Muscle of leg (tissue), 16 donors: ENCODE data around the gene OR2T1. TPM values are rescaled to one million over a fixed set of nuclear protein-coding genes. Genes with fewer than 3 reads are reported as not detected.

Experiments used
- DNase-seq: peaks from one replicate; pipeline ENCODE4 v3.0.0; 2013
- H3K27ac ChIP-seq: one replicate; pipeline ENCODE4 v1.5.1; 2013; ENCODE audit warnings: mild to moderate bottlenecking, low read length, control low read depth
- H3K27me3 ChIP-seq: one replicate; pipeline ENCODE4 v1.6.1; 2013; ENCODE audit warnings: low read length; ENCODE audit not compliant: control insufficient read depth, insufficient read depth
- H3K36me3 ChIP-seq: one replicate; pipeline ENCODE4 v1.6.1; 2013; ENCODE audit warnings: low read length; ENCODE audit not compliant: control insufficient read depth, insufficient read depth
- H3K4me1 ChIP-seq: one replicate; pipeline ENCODE4 v1.6.1; 2013; ENCODE audit warnings: low read length; ENCODE audit not compliant: control insufficient read depth, insufficient read depth
- H3K4me3 ChIP-seq: one replicate; pipeline ENCODE4 v1.5.1; 2013; ENCODE audit warnings: low read length, control low read depth
- H3K9me3 ChIP-seq: replicated peaks from 2 replicates; pipeline ENCODE4 v1.6.1; 2013; ENCODE audit warnings: low read depth, low read length; ENCODE audit not compliant: control insufficient read depth
- whole genome bisulfite sequencing: methylation state at CpG from one replicate; pipeline ENCODE4 v1.1.5; 2013; ENCODE audit warnings: missing lambda C conversion rate; ENCODE audit not compliant: insufficient coverage; 5-methylcytosine and 5-hydroxymethylcytosine counted together
- long read RNA-seq, 11 donors: transcript quantifications; one replicate each; lab custom pipeline, GENCODE V29; 2026
- polyA plus RNA-seq, 8 donors: library from polyadenylated mRNA; unstranded; fragments of 120-200 nt; gene quantifications; one replicate each; pipeline versions ENCODE4 v1.2.1 to v1.2.3, GENCODE V29; 2013; ENCODE audit warnings: inconsistent platforms in 1 of 8, low replicate concordance in 1 of 8; ENCODE audit not compliant: insufficient read length in 8 of 8, insufficient read depth in 1 of 8
- total RNA-seq: library from RNA; stranded (reverse); fragments of 120-200 nt; gene quantifications from one replicate; pipeline ENCODE4 v1.2.4, GENCODE V29; 2013

The OR2T1 gene
- not detected for total RNA-seq
- polyA plus RNA-seq: not detected
- long read RNA-seq, donor 1: 0 reads
- long read RNA-seq, donor 2: 0 reads
- long read RNA-seq, donor 3: 0 reads
- long read RNA-seq, donor 4: 0 reads
- long read RNA-seq, donor 5: 0 reads
- long read RNA-seq, donor 6: 0 reads
- long read RNA-seq, donor 7: 0 reads
- long read RNA-seq, donor 8: 0 reads
- long read RNA-seq, donor 9: 0 reads
- long read RNA-seq, donor 10: 0 reads
- long read RNA-seq, donor 11: 0 reads

DNA sequence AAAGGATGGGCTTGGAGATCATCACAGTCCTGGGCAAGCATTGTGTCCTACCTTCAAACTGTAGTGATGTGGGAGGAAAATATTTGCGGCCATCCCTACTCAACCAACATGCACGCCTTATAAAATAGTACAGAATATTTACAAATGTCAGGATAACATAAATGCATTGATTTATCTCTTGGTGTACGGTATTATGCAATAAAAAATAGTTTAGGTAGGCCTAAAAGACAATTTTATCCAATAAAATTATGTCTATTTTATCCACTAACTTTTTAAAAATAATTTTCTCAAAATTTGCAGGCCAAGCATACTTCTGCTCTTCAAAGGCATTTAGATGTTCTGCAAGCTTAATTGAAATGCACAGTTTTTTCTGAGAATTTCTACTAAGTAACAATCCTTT, at the start of gene OR2T1:
OR2T1 (plus strand) TSS at position 301 of the 400 bp plus-strand sequence. CDS start 3,100 bp downstream, outside the sequence.
- H3K36me3 ChIP-seq: no peaks in the 10 kb centered on the region
- DNase-seq: no peak
- WGBS: no CpG with 5 or more reads among the region's 3 CpGs
- no peaks in the 10 kb centered on the region for H3K27me3 ChIP-seq
- H3K27ac ChIP-seq: no peak within 1 kb of the TSS
- no peaks in the 10 kb centered on the region for H3K4me1 ChIP-seq
- H3K4me3 ChIP-seq: no peak within 1 kb of the TSS
- H3K9me3 ChIP-seq: peaks cover 29% of the 10 kb centered on the region

DNA sequence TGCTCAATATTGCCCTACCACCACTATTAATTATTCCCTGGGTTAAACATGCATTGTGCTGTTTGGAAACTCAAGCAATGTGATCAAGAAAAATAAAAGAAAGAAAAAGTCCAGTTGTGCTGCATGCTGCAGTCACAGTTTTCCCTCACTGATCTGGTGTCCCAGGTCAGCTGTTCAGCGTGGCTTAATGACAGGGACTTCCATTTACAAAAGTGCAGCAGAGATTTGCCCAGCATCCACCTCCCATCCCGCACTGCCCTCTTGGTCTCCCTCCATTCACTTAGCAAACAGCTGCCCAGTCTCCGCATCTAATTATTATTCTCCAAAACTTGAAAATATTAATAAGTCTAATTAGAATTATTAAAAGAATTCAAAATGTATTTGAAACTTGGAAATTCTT, 43.4 kb upstream of the OR2T1 start:
- H3K27me3 ChIP-seq: no peaks in the 10 kb centered on the region
- H3K4me1 ChIP-seq: no peaks in the 10 kb centered on the region
- WGBS: 40% methylated on average over 1 of the region's 3 CpGs
- H3K27ac ChIP-seq: no peak overlapping the region
- H3K9me3 ChIP-seq: peaks cover 9% of the 10 kb centered on the region
- H3K4me3 ChIP-seq: no peak overlapping the region
- no peaks in the 10 kb centered on the region for H3K36me3 ChIP-seq
- no peak for DNase-seq

GRCh38 chr1:248361121-248361715, 41.6 kb upstream of the OR2T1 start, which contains the start of gene OR2T4:
TSS of gene OR2T4 (plus strand) at chr1:248361665. CDS start at chr1:248361665, 0 bp downstream.
- 13% methylated on average over 1 of the region's 3 CpGs for WGBS
- Histone ChIP-seq H3K27me3 (no peaks in the 10 kb centered on the region), H3K4me1 (no peaks in the 10 kb centered on the region), H3K9me3 (peaks cover 13% of the 10 kb centered on the region), H3K4me3 (no peak within 1 kb of the TSS), H3K36me3 (no peaks in the 10 kb centered on the region), H3K27ac (no peak within 1 kb of the TSS)
- DNase-seq: no peak

GRCh38 chr1:248366609-248367008, 36.2 kb upstream of the OR2T1 start:
- H3K27ac ChIP-seq: no peak overlapping the region
- H3K4me1 ChIP-seq: no peaks in the 10 kb centered on the region
- H3K9me3 ChIP-seq: peaks cover 6% of the 10 kb centered on the region
- DNase-seq: no peak
- H3K4me3 ChIP-seq: no peak overlapping the region
- no peaks in the 10 kb centered on the region for H3K36me3 ChIP-seq
- H3K27me3 ChIP-seq: no peaks in the 10 kb centered on the region

- 94% methylated on average over 5 of the region's 5 CpGs for WGBS
- DNase-seq: no peak
- Histone ChIP-seq H3K4me3 (no peak overlapping the region), H3K27ac (no peak overlapping the region), H3K4me1 (no peaks in the 10 kb centered on the region), H3K36me3 (no peaks in the 10 kb centered on the region), H3K9me3 (peaks cover 15% of the 10 kb centered on the region), H3K27me3 (no peaks in the 10 kb centered on the region)
Observed at GRCh38 chr1:248372394-248372793, 30.5 kb upstream of the OR2T1 start.

DNA sequence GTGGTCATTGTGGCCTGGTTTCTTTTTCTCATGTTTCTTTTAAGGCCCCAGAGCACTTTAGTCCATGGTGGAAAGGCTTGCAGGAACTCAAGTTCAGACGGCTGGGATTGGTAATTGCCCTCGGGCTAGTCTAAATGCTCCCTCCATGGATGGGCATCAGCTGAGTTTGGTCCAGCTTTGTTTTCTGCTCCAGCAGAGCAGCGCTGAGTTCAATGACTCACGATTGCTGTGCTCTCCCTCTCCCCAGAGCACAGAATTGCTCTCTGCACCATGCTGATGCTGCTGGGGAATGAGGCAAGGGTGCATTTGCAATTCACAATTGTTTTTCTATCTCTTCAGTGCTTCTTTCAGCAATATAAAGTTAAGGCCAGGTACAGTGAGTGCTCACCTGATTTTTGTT, 29.1 kb upstream of the OR2T1 start:
- no peak overlapping the region for H3K27ac ChIP-seq
- H3K4me1 ChIP-seq: no peaks in the 10 kb centered on the region
- no peaks in the 10 kb centered on the region for H3K36me3 ChIP-seq
- H3K27me3 ChIP-seq: no peaks in the 10 kb centered on the region
- WGBS: 62% methylated on average over 4 of the region's 4 CpGs
- no peak overlapping the region for H3K4me3 ChIP-seq
- H3K9me3 ChIP-seq: peaks cover 15% of the 10 kb centered on the region
- DNase-seq: no peak

DNA sequence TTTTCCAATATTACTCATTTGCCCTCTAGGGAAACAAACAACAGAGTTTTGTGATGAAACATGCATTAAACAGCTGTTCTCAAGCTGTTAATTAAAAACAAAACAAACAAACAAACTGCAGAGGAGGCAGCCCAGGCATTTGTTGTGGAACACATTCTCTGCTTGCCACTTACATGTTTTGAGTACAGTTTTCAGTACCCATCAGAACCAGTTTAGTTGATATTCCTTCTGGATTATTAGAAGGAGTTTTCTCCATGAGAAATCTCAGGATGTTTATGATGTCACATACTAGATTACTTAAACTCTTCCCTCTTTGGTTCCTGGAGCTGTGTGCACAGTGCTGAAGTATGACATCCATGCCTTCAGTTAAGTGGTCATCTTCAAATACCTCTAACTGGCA, 27.4 kb upstream of the OR2T1 start, which contains the start of gene OR2T6:
OR2T6 (plus strand) TSS at position 301 of the 400 bp plus-strand sequence. CDS start 11,863 bp downstream, outside the sequence.
- Histone ChIP-seq H3K9me3 (peaks cover 15% of the 10 kb centered on the region), H3K4me1 (no peaks in the 10 kb centered on the region), H3K27ac (no peak within 1 kb of the TSS), H3K36me3 (no peaks in the 10 kb centered on the region), H3K27me3 (no peaks in the 10 kb centered on the region), H3K4me3 (no peak within 1 kb of the TSS)
- no peak for DNase-seq

GRCh38 chr1:248376916-248377315, 25.9 kb upstream of the OR2T1 start:
- H3K4me1 ChIP-seq: no peaks in the 10 kb centered on the region
- DNase-seq: no peak
- no peak overlapping the region for H3K27ac ChIP-seq
- 80% methylated on average over 1 of the region's 3 CpGs for WGBS
- no peaks in the 10 kb centered on the region for H3K36me3 ChIP-seq
- H3K27me3 ChIP-seq: no peaks in the 10 kb centered on the region
- H3K4me3 ChIP-seq: no peak overlapping the region
- H3K9me3 ChIP-seq: peaks cover 16% of the 10 kb centered on the region

DNA sequence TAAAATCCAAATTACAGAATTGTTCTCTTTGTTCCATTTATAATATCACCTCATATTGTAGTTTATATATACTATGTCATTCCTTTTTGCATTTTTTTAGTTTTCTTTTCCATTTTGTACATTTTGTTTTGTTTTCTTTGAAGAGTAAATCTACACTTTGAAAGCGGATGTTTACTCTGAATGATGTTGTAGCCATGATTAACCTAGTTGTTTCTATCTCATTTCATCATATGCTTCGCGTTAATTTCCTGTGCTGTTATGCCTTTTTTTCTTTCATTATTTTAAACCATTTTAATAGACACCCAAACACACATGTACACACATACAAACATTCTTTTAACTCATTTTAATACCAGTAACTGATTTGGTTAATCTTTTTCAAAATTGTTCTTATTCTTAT, 22.0 kb upstream of the OR2T1 start:
- no CpG with 5 or more reads among the region's 3 CpGs for WGBS
- H3K36me3 ChIP-seq: no peaks in the 10 kb centered on the region
- H3K27me3 ChIP-seq: no peaks in the 10 kb centered on the region
- H3K4me1 ChIP-seq: no peaks in the 10 kb centered on the region
- no peak overlapping the region for H3K27ac ChIP-seq
- peaks cover 8% of the 10 kb centered on the region for H3K9me3 ChIP-seq
- no peak for DNase-seq
- no peak overlapping the region for H3K4me3 ChIP-seq

- WGBS: 80% methylated on average over 1 of the region's 2 CpGs
Observed at GRCh38 chr1:248388426-248388825, 14.4 kb upstream of the OR2T1 start.

More at GRCh38 chr1:248388426-248388825, 14.4 kb upstream of the OR2T1 start:
- Histone ChIP-seq H3K4me1 (no peaks in the 10 kb centered on the region), H3K36me3 (no peaks in the 10 kb centered on the region), H3K4me3 (no peak overlapping the region), H3K9me3 (peaks cover 32% of the 10 kb centered on the region), H3K27me3 (no peaks in the 10 kb centered on the region), H3K27ac (no peak overlapping the region)
- no peak for DNase-seq
